SU-DHL-6 (cell line): ENCODE data around the gene GULP1.

ENCODE experiments used
- CTCF ChIP-seq: fragments of 200-600 bp; sonication (generic); IDR thresholded peaks from one replicate; pipeline ENCODE4 v1.5.1; 2017; ENCODE audit warnings: antibody characterized with exemption, mild to moderate bottlenecking, low read length, moderate library complexity; ENCODE audit not compliant: insufficient read depth, poor library complexity, severe bottlenecking
- EZH2phosphoT487 ChIP-seq: fragments of 200-600 bp; sonication (generic), shearing (Covaris generic); conservative IDR thresholded peaks from 2 replicates; pipeline ENCODE4 v1.6.1; 2018; ENCODE audit warnings: mild to moderate bottlenecking, antibody characterized with exemption, low read length, moderate library complexity, mixed read lengths

- TF ChIP-seq CTCF = no peak
- TF ChIP-seq EZH2phosphoT487 = no peak
Measured at GRCh38 chr2:188551671-188552070, 260.0 kb downstream of the GULP1 start.
